Erythroblast (primary cell): Measurements from ENCODE around the gene LYPD4.

Source experiments
- GATA1 ChIP-seq: IDR thresholded peaks from 2 replicates; pipeline ENCODE4 v1.6.1; 2011; ENCODE audit warnings: low read depth, mild to moderate bottlenecking, control low read depth, low read length, moderate library complexity
- POLR2A ChIP-seq: IDR thresholded peaks from 2 replicates; pipeline ENCODE4 v1.6.1; 2011; ENCODE audit warnings: mild to moderate bottlenecking, low read length

DNA sequence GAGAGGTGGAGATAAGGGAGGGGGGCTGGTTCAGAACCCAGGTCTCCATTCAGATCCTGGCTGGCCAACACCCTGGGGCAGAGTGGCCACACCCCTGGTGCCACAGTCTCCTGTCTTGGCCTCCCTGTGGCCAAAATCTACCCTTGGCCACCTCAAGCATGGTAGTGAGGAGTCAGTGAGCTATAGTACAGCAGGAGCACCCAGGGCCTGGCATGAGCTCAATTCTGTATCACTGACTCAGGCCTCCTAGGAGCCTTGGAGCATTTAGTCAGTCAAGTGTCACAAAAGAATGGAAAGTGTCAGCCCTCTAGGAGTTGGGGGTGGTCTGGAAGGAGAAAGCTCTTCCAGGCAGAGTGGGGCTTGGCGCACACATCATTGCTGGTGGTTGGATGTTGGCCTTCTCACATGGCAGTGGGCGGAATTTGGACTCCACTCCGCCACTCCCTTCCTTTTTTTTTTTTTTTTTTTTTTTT is 26.0 kb upstream of the LYPD4 start:
- no peak for TF ChIP-seq POLR2A
- TF ChIP-seq GATA1: no peak
